Activated gamma-delta T cell treated with anti-CD3 and anti-CD28 coated beads, Interleukin-2, amount 50 U/mL, for 16 hours (primary cell): Measurements from ENCODE around the gene LYST.
"Not testable (repeated sequence)": the region's sequence is repeated elsewhere in the genome, so short reads cannot be mapped to it uniquely, and the experiment has no call there.

Source experiments
- DNase-seq: peaks from one replicate; pipeline ENCODE4 v3.0.0-alpha.2; 2020; ENCODE audit warnings: low read depth

Gene LYST

DNA sequence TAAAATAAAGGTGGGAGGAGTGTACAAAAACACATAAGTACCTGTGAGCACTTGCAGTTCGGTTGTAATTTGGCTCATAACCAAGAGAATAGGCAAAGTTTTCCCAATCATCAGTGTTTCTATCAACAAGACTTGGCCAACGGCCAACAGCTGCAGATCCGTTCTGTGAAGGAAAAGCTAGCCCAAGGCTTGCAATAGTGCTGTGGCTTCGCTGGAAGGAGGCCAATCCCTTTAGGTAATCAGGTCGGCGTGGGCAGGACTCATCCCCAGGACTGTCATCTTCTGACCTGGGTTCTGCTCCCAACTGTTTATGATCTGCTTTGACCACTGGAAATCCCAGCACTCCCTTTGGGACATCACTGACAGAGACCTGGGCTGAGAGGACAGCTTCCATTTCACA is 107.8 kb downstream of the LYST start:
- no peak for DNase-seq

DNA sequence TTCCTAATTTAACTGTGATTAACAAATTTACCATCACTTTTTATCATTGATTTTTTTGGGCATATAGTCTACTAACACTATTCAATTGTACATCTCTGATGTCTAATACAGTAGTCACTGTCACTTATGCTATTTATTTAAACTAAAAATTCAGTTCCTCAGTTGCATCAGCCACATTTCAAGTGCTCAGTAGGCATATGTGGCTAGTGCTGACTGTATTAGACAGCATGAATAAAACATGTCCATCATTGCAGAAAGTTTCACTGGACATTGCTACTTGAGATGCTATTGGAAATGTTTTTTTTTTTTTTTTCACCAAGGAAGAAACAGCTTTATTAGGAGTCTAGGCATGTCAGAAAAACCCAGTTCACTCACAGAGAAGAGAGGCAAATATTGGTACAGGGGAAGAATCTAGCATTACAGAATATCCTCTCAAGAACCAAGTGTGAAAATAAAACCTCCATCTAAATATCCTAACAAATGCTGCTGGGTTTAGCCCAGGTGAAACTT is 109.1 kb downstream of the LYST start:
- no peak for DNase-seq

DNA sequence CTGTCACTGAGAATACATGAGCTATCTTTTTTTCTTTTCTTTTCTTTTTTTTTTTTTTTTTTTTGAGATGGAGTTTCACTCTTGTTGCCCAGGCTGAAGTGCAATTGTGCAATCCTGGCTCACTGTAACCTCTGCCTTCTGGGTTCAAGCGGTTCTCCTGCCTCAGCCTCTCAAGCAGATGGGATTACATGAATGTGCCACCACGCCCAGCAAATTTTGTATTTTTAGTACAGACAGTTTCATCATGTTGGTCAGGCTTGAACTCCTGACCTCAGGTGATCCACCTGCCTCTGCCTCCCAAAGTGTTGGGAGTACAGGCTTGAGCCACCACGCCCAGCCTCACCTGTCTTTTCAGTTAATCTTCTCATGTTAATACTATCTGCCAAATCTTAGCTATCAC is 112.5 kb downstream of the LYST start:
- DNase-seq: not testable (repeated sequence)

DNA sequence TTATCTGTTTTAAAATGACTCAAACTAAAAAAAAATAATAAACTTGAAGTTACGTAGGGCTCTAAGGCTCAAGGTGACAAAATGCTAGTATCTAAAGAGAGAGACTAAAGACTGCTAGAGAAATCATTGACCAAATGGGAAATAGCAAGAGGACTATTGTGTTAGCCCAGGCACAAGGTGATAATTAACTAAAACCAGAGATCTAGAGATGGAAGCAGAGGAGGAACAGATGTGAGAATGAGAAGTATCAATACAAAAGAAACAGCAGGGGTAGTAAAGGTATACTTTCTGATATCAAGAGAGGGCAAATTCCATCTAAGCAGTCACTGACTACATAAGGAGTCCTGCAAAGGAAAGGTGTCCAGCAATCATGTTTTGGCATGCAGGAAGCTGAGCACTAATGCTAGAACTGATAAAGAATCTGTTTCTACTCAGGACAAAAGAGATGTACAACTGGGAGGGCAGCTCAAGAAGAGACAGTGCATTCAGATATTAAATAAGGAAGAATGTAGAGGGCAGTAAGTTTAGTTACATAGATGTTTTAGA is 116.9 kb downstream of the LYST start:
- no peak for DNase-seq

DNA sequence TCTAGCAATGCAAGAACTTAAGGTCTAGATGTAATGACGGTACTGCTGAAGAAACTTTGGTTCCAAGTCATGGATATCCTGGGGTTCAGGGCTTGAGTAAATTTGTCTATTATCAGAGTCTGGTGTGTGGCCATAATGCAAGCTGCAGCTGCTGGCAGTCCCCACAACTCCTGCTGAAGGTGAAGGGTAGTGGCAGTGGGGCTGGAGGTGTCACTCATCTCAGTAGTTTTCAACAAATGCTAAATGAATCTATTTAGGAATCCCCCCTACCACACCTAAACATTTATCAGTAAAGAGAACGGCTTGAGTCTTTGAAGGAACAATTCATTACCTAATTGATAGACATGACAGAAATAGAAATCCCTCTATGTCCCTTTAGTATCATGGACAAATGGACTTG is 118.0 kb downstream of the LYST start:
- no peak for DNase-seq

DNA sequence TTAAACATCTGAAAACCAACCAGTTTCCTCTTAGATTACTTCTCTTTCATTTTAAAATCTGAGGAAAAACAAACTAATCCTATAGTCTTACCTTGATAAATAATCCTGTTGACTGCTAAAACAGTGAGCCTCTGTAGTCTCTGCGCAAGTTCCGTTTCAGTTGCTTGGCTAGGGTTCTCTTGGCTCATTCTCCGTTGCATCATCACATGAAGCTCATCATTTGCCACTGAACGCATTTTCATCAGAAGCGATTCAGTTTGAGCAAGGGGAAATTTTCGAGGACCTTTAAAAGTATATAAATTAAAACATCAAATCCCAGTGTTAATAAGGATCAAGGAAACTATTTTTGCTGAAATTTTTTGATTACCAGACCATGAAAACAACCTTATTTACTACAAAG is 120.5 kb downstream of the LYST start:
- DNase-seq: no peak

DNA sequence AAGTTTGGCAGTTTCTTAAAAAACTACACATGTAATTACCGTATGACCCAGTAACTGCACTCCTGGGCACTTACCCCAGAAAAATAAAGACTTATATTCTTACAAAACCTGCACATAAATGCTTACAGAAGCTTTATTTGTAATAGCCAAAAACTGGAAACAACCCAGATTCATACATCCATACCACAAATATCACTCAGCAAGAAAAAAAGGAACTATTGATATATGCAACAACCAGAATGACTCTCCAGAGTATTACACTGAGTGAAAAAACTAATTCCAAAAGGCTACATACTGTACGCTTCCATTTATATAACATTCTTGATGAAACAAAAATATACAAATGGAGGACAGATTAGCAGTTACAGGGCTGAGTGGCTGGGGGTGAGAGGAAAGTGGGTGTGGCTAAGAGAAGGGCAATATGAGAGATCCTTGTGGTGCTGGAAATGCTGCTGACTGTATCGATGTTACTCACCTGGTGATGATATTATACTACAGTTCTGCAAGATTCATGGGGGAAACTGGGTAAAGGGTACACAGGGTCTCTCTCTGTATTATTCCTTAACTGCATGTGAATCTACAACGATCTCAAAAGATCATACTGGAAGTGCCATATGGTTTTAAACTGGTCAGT is 121.1 kb downstream of the LYST start:
- no peak for DNase-seq

DNA sequence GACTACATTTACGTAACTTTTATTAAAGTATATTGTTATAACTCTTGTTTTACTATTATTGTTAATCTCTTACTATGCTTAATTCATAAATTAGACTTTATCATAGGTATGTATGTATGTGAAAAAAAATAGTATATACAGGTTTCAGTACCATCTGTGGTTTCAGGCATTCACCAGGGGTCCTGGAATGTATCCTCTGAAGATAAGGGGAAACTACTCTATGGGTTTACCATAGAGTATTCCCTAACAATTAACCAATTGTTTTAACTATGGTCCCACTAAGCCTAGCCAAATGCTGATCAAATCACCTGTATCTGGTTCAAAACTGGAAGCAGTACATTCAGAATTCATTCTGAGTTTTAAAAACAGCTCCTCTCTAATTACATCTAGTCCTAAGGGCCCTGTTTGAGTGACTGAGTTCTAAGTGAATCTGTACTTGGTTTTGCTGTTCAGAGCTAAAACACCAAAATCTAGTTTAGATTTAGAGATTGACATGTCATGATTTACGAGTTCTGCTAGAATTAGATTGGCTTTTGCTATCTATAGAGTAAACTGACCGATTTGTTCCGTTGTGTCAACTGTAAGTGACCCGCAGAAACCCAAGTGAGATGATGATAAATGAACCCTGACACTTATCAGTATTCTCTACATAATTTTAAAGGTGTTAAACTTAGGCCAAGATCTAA is 123.6 kb downstream of the LYST start:
- no peak for DNase-seq

DNA sequence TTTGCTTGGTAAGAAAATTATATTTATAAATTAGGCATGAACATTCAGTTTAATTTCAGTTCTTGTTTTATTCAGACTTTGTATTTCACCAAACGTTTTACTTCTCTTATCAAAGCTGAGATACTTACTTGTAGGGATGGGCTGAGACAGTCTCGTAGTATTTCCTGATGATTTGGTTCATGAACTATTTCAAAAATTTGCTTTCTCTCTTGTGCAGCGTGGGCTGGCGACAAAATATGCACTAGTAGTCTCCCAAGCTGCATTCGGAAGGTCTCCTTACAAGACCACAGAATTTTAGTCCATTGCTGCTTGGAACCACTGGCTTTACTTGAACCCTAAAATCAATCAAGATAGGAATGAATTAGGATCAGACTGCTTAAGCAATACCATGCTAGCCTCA is 125.4 kb downstream of the LYST start:
- no peak for DNase-seq

DNA sequence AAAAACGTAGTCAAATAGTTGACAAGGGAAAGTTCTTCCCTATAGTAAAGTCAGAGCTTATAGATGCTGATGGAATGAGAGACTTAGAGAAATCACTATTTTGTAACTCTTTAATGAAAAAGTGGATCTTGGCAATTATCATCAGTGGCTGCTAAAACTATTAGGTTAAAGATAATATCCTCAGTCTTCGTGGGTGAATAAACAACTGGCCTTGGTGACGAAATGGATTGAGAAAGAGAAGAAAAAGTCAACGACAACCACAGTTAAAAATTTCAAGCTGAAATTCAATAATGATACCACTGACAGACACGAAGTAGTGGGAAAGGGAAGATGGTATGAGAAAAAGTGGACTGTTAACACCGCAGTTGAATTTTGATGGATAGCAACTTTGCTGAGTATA is 127.1 kb downstream of the LYST start:
- no peak for DNase-seq

DNA sequence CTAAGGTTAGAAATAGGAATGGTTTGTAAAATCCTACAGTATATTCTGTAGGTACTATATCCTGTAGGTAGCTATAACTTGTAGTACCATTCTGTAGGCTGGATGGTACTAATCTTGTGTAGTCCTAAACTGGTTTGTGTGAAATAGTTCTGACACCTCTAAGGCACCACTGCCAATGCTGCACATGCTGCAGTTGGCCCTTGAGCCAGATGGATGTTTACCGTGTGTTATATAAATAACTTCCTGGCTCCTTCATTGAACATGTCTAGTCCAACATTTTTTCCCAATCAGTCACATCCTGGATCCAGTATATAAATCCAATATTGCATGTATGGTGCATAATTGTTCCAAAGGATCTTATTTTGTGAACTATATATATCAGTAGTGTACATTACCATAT is 127.6 kb downstream of the LYST start:
- no peak for DNase-seq

DNA sequence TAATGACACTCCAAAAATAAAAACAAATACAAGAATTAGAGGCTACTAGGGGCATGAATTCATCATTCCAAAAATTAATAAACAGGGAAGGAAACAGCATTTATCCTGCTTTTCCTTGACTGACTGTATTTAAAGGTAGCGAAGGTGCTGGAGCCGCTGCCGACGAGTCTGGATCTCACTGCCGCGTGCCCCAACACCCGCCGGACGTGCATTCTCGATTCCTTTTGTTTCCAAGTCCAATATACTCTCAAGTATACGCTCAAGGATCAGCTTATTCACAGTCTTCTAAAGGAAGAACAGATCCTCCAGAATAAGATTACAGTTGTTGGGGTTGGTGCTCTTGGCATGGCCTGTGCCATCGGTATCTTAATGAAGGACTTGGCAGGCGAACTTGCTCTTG is 129.0 kb downstream of the LYST start:
- no peak for DNase-seq

DNA sequence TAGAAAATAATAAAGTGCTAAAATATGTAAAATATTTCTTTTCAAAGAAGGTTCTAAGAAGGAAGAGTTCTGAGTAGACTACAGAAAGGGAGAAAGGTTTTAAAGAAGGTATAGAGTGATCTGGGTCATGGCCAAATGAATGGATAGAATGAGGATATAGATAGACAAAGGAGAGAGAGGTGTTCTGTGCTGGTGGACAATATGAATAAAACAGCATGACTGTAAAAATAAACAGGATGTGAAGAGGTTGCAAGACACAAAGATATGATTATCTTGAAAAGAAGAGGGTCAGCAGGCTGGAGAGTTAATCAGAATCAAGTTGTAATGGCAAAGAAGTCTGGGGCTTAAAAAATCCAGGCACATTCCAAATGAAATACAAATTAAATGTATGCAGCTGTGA is 130.4 kb downstream of the LYST start:
- no peak for DNase-seq

DNA sequence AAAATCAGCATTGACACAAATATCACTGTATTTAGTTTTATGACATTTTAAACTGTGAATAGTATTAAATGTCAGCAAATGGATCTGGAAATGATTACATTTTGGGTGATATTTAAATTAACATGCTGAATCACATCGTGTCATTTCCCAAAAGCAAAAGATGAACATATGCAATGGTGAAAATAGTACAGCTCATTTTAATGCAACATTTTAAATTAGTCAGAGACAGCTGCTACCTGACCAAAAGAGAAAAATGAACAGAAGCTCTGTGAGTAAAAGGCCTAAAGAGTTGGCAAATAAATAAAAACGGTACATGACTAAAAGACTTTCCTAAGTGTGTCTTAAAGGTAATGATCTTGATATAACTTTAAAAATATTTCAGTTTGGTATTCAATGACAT is 131.1 kb downstream of the LYST start:
- DNase-seq: no peak

DNA sequence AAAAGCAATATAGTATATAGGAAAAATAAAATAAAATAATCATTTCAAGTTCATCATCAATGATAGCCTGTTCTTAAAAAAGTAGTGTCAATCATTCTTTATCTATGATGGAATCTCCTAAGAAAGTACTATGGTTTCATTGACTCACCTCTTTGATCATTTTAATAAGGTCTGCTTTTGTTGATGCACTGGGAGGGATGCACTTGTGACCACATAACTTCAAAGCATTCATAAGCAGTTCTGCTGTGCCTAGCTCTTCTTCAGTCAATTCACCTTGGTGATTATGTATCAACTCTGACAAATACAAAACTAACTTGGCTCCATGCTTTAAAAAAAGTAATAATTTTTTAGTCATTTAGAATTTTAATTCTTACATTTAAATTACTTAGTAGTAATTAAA is 132.4 kb downstream of the LYST start:
- DNase-seq: no peak

DNA sequence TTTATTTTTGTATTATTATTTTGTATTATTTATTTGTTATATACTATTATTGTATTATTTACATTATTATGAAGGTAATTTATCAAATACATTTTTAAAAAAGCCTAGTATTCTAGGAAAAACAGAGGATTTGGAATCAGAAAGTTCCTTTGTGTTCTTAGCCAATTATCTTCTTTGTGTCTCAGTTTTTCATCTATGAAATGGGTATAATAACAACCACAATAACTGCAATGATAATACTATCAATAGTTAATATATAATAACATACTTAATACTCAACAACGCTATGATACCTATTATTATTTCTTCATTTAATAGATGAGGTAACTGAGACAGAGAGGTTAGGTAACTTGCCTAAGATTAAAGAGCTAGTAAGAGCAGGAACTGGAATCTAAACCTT is 136.7 kb downstream of the LYST start:
- DNase-seq: no peak

DNA sequence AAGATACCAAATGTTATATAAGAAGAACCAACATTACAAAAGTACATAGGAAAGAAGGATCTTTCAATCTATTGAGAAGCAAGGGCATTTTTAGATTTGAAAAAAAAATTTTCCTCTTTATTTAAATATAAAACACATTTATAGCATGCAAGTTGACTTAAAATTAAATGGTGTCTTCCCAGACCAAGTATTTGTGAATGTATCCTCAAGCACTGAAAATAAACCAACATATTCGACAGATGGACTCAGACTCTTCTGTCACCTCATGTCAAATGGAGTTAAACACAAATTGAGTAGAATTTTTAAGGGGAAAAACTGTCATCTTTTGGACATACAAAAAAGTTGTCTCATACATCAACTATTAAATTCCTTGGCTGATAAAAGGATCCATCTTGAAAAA is 140.1 kb downstream of the LYST start:
- DNase-seq: no peak

DNA sequence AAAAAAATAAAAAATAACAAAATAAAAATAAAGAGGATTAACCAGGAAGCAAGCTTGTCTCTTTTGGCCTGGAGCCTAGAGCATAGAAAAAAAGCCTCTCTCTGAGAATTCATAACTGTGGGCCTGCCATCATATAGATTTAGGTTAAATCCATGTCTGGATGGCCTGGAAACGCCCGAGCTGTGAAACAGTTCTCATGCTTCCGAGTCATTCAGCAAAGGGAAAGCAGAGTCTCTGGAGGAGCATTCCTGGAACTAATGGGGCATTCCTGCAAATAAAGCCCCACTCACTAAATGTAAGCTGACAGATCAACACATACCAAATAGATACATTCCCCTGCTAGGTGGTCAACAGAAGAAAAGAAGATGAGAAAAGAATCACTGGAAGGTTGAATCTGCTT is 141.3 kb downstream of the LYST start:
- DNase-seq: no peak

DNA sequence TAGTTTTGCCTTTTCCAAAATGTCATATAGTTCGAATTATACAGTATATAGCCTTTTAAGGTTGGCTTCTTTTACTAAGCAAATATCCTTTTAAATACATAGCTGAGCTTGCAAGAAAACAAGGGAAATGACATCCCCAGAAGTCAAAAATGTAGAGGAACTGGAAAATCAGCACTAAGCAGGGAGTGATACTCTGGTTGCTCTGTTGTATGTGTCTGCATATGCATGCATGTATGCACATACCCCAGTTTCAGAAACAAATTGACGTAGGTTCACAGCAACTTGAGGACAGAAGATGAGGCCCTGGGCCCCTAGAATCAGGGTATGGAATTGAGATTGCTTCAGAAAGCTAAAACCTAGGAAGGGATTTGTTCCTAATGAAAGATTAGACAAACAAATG is 142.0 kb downstream of the LYST start:
- no peak for DNase-seq

DNA sequence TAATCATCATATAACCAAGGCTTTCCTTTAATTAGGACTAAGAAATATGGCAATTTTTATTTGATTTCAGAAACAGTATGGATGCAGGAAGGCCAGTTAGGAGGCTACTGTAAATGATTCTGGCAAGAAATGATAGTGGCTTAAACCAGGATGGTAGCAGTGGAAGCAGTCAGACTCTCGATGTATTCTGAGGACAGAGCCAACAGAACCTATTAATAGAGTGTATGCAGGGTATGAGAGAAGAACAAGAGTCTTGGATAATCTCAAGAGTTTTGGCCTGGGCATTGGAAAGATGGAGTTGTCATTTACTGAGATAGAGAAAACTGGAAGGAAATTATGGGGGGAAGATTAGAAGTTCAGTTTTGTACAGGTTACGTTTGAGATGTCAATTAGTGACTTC is 143.8 kb downstream of the LYST start:
- DNase-seq: no peak

DNA sequence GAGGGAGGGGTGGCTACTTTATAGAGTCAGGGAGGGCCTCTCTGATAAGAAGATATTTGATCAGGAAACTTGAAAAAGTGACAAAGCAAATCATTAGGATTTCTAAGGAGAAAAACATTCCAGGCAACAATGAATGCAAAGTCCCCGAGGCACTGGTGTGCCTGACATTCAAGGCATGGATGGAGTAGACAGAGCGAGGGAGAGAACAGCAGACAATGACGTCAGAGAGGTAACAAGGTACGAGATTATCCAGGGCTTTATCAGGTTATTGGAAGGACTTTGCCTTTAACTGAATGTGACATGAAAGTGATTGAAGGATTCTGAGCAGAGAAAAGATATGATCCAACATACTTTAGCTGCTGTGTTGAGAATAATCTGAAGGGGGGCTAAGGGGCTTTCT is 144.7 kb downstream of the LYST start:
- no peak for DNase-seq

DNA sequence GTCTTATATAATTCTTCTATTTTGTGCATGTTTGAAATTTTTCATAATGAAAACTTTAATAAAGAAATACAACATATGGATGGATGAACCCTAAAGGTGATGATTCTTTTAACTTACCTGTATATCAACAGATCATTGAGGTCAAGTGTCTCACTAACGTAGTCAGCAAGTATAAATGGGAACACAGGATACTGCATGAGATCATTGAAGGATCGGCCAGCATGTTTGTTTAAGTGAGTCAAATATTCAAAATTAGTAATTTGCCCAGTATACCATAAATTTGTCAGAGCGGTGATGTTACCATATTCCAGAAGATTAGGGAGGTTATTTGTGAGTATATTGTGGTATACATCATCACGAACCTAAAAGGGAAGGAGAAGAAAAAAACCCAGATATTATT is 146.2 kb downstream of the LYST start:
- DNase-seq: no peak

DNA sequence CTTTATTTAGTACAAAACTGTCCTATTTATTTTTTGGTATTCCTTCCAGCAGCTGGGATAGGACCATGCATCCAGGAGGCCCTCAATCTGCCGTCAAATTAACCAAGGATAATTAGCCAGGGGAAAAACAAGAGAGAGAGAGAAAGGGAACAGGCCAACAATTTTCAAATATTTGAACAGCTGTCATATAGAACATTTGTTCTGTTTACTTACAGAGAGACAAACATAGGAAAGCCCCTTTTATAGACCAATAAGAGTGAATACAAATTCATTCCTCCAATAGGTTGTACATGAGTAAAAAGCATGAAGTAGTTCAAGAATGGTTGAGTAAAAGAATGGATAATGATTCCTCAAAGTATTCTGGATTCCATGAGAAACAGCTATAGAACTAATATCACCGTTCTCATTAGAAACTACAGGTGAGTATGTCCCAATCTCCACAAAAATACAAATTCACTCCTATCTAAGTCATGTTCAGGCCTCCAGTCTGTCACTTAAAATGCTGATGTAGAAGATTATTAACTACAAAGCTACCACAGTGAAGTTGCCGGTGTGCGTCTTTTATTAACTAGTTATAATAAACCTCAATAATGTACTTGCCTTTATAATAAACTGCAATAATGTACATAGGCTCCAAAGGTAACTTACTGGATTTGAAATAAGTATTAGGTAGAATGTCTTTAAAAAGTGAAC is 152.4 kb downstream of the LYST start:
- no peak for DNase-seq
